NCI-H1092 (cell line): Measurements from ENCODE around the gene PTPN7.

Source experiments
- DNase-seq: peaks from one replicate; lab custom pipeline; 2025; lab: John Stamatoyannopoulos, UW

Gene PTPN7

GRCh38 chr1:202165942-202166843 lies 5.8 kb upstream of the PTPN7 start:
- no peak for DNase-seq

GRCh38 chr1:202165267-202165941 lies 5.0 kb upstream of the PTPN7 start:
- DNase-seq: no peak

GRCh38 chr1:202164271-202165037 lies 4.1 kb upstream of the PTPN7 start:
- DNase-seq: no peak

- no peak for DNase-seq
These were observed 3.2 kb upstream of the PTPN7 start for GRCh38 chr1:202163281-202164270.

- no peak for DNase-seq
These were observed 2.2 kb upstream of the PTPN7 start for GRCh38 chr1:202162418-202163280.

GRCh38 chr1:202162047-202162417 lies 1.6 kb upstream of the PTPN7 start:
- no peak for DNase-seq

GRCh38 chr1:202161151-202162046 lies 997 bp upstream of the PTPN7 start:
- DNase-seq: no peak

GRCh38 chr1:202159534-202160371 lies 649 bp downstream of the PTPN7 start:
- no peak for DNase-seq

GRCh38 chr1:202158810-202159533 lies 1.4 kb downstream of the PTPN7 start:
- DNase-seq: no peak

- no peak for DNase-seq
These were observed 2.5 kb downstream of the PTPN7 start for GRCh38 chr1:202157945-202158344.

GRCh38 chr1:202156590-202156989 lies 3.8 kb downstream of the PTPN7 start:
- DNase-seq: no peak

GRCh38 chr1:202155478-202156021 lies 4.9 kb downstream of the PTPN7 start:
- DNase-seq: no peak

- DNase-seq: peak; percentile 63
These were observed 5.5 kb downstream of the PTPN7 start for GRCh38 chr1:202154766-202155477.

- DNase-seq: no peak
These were observed 6.1 kb downstream of the PTPN7 start for GRCh38 chr1:202154148-202154765.

- DNase-seq: no peak
These were observed 7.1 kb downstream of the PTPN7 start for GRCh38 chr1:202153284-202153683.

- DNase-seq: no peak
These were observed 8.0 kb downstream of the PTPN7 start for GRCh38 chr1:202152399-202152798.
